HepG2 (cell line): ENCODE measurements around the gene RERE. TPM values are rescaled to one million over a fixed set of nuclear protein-coding genes. Genes with fewer than 3 reads are reported as not detected.

Experiments used
- E2F2 ChIP-seq: sonication (generic); formaldehyde crosslinking; IDR thresholded peaks from 2 replicates; pipeline ENCODE4 v1.4.0; 2020; ENCODE audit warnings: missing genetic modification reagents, borderline replicate concordance
- EHMT2 ChIP-seq: fragments of 200-600 bp; sonication (generic); IDR thresholded peaks from 2 replicates; pipeline ENCODE4 v1.7.0; 2017; ENCODE audit warnings: antibody characterized with exemption, low read depth, low read length, borderline replicate concordance
- ERF ChIP-seq: IDR thresholded peaks from 2 replicates; pipeline ENCODE4 v1.6.1; 2018; ENCODE audit warnings: missing biosample characterization, missing genetic modification reagents
- ETV5 ChIP-seq: IDR thresholded peaks from 2 replicates; pipeline ENCODE4 v1.6.1; 2018; ENCODE audit warnings: missing biosample characterization, missing genetic modification reagents, inconsistent platforms, borderline replicate concordance
- FOXK1 ChIP-seq: sonication (generic); formaldehyde crosslinking; IDR thresholded peaks from 2 replicates; pipeline ENCODE4 v1.4.0; 2020; ENCODE audit warnings: low read depth, missing genetic modification reagents, borderline replicate concordance
- HDAC2 ChIP-seq: sonication (generic); formaldehyde crosslinking; IDR thresholded peaks from 2 replicates; pipeline ENCODE4 v1.4.0; 2020; ENCODE audit warnings: missing genetic modification reagents
- KAT7 ChIP-seq: IDR thresholded peaks from 2 replicates; pipeline ENCODE4 v1.6.1; 2018; ENCODE audit warnings: borderline replicate concordance, missing compliant biosample characterization
- LRRFIP1 ChIP-seq: sonication (generic); formaldehyde crosslinking; conservative IDR thresholded peaks from 2 replicates; pipeline ENCODE4 v1.4.0; 2020; ENCODE audit warnings: missing genetic modification reagents
- MAZ ChIP-seq, 2 experiments: sonication (generic) in 1 of 2; formaldehyde crosslinking in 1 of 2; IDR thresholded peaks; 2 replicates each; pipeline versions ENCODE4 v1.5.0 to v1.6.1; 2012 to 2020; ENCODE audit warnings: low read depth in 2 of 2, mild to moderate bottlenecking in 2 of 2, borderline replicate concordance in 1 of 2, improper control_type of control experiment in 1 of 2, low read length in 1 of 2, missing genetic modification reagents in 1 of 2, moderate library complexity in 1 of 2
- MED1 ChIP-seq: sonication (generic); formaldehyde crosslinking; IDR thresholded peaks from 2 replicates; pipeline ENCODE4 v1.4.0; 2020; ENCODE audit warnings: missing genetic modification reagents
- MEF2D ChIP-seq: sonication (generic); formaldehyde crosslinking; IDR thresholded peaks from 2 replicates; pipeline ENCODE4 v1.5.1; 2020; ENCODE audit warnings: mild to moderate bottlenecking, missing genetic modification reagents
- NFIC ChIP-seq: IDR thresholded peaks from 2 replicates; pipeline ENCODE4 v1.6.1; 2012; ENCODE audit warnings: mild to moderate bottlenecking, low read length, inconsistent platforms
- PATZ1 ChIP-seq: sonication (generic); formaldehyde crosslinking; IDR thresholded peaks from 2 replicates; pipeline ENCODE4 v1.4.0; 2020; ENCODE audit warnings: missing genetic modification reagents
- PHF21A ChIP-seq: sonication (generic); formaldehyde crosslinking; IDR thresholded peaks from 2 replicates; pipeline ENCODE4 v1.5.0; 2020; ENCODE audit warnings: mild to moderate bottlenecking, missing genetic modification reagents
- POGZ ChIP-seq: sonication (generic); formaldehyde crosslinking; IDR thresholded peaks from 2 replicates; pipeline ENCODE4 v1.4.0; 2020; ENCODE audit warnings: mild to moderate bottlenecking, missing genetic modification reagents
- RBFOX2 ChIP-seq: fragments of 200-400 bp; formaldehyde crosslinking; IDR thresholded peaks from 2 replicates; pipeline ENCODE4 v1.6.1; 2017; ENCODE audit warnings: low read depth, mild to moderate bottlenecking, low read length
- REXO4 ChIP-seq: sonication (generic); formaldehyde crosslinking; IDR thresholded peaks from 2 replicates; pipeline ENCODE4 v1.8.0; 2022; ENCODE audit warnings: missing genetic modification reagents, mild to moderate bottlenecking, borderline replicate concordance
- ZFP37 ChIP-seq: sonication (generic); formaldehyde crosslinking; IDR thresholded peaks from 2 replicates; pipeline ENCODE4 v1.4.0; 2020; ENCODE audit warnings: missing genetic modification reagents, borderline replicate concordance
- ZIK1 ChIP-seq: sonication (generic); formaldehyde crosslinking; IDR thresholded peaks from 2 replicates; pipeline ENCODE4 v1.5.0; 2020; ENCODE audit warnings: mild to moderate bottlenecking, low read depth, missing genetic modification reagents, borderline replicate concordance
- ZNF225 ChIP-seq: sonication (generic); formaldehyde crosslinking; IDR thresholded peaks from 2 replicates; pipeline ENCODE4 v1.4.0; 2020; ENCODE audit warnings: mild to moderate bottlenecking, missing genetic modification reagents
- ZNF230 ChIP-seq: sonication (generic); formaldehyde crosslinking; IDR thresholded peaks from 2 replicates; pipeline ENCODE4 v1.4.0; 2020; ENCODE audit warnings: mild to moderate bottlenecking, missing genetic modification reagents
- ZNF24 ChIP-seq: fragments of 450-650 bp; IDR thresholded peaks from 2 replicates; pipeline ENCODE4 v1.6.1; 2017; ENCODE audit warnings: antibody characterized with exemption, mild to moderate bottlenecking
- ZNF260 ChIP-seq: sonication (generic); formaldehyde crosslinking; IDR thresholded peaks from 2 replicates; pipeline ENCODE4 v1.4.0; 2020; ENCODE audit warnings: missing genetic modification reagents, low read depth, mild to moderate bottlenecking, borderline replicate concordance
- ZNF644 ChIP-seq: IDR thresholded peaks from 2 replicates; pipeline ENCODE4 v1.6.1; 2016; ENCODE audit warnings: low read depth
- ZNF670 ChIP-seq: sonication (generic); formaldehyde crosslinking; IDR thresholded peaks from 2 replicates; pipeline ENCODE4 v1.8.0; 2022; ENCODE audit warnings: mild to moderate bottlenecking, missing genetic modification reagents, borderline replicate concordance
- ZNF720 ChIP-seq: sonication (generic); formaldehyde crosslinking; IDR thresholded peaks from 2 replicates; pipeline ENCODE4 v1.4.0; 2020; ENCODE audit warnings: missing genetic modification reagents
- polyA plus RNA-seq, 8 experiments: library from polyadenylated mRNA; depleted of rRNA in 3 of 8; stranded (reverse) in 7 of 8; unstranded in 1 of 8; fragments of >200 nt; fragmentation: Illumina TruSeq in 4 of 8; extraction: Trizol in 4 of 8; gene quantifications; 2 replicates each; pipeline versions ENCODE4 v1.2.1 to v1.2.3, GENCODE V29; 2011 to 2016; ENCODE audit warnings: low read depth in 4 of 8, missing spikeins in 1 of 8, mixed read lengths in 1 of 8; ENCODE audit not compliant: insufficient read depth in 1 of 8
- total RNA-seq, 5 experiments: library from RNA; depleted of rRNA; stranded (reverse); fragments of >200 nt; fragmentation: Illumina TruSeq; extraction: Trizol; gene quantifications; 2 replicates each; pipeline ENCODE4 v1.2.3, GENCODE V29; 2016; ENCODE audit warnings: low read depth in 1 of 5

The RERE gene
- total and polyA plus RNA-seq, 2 of the 13 experiments (the other 11 are each of a cell fraction or from before 2014, with no cell fraction given), result 18.3 to 21.9 TPM

GRCh38 chr1:8858112-8858668 is 40.8 kb upstream of the RERE start (continued):
- TF ChIP-seq PATZ1 (CRISPR knock-in tag) (0 out of 2 replicates have a peak, but pooled peaks have one; percentile 16), ZIK1 (CRISPR knock-in tag) (no peak), HDAC2 (CRISPR knock-in tag) (no peak), MED1 (CRISPR knock-in tag) (peak; percentile 82), ZNF225 (CRISPR knock-in tag) (no peak), ZNF24 (no peak), FOXK1 (CRISPR knock-in tag) (peak; percentile 18; the same call in 1 of the 2 replicates), ZNF230 (CRISPR knock-in tag) (no peak), REXO4 (CRISPR knock-in tag) (no peak), ETV5 (CRISPR knock-in tag) (peak; percentile 67; the same call in 1 of the 2 replicates), NFIC (no peak), KAT7 (CRISPR knock-in tag) (no peak), LRRFIP1 (CRISPR knock-in tag) (no peak), EHMT2 (no peak), ZNF720 (0 out of 2 replicates have a peak, but pooled peaks have one; percentile 21), ZNF644 (CRISPR knock-in tag) (peak; percentile 78; the same call in 1 of the 2 replicates), POGZ (CRISPR knock-in tag) (0 out of 2 replicates have a peak, but pooled peaks have one; percentile 42), MAZ (IDR thresholded peaks at IDR 0.05; ENCODE audit: borderline replicate concordance, low read depth, low read length) (no peak), MAZ (CRISPR knock-in tag; IDR thresholded peaks at IDR 0.05; ENCODE audit: low read depth) (no peak), MEF2D (CRISPR knock-in tag) (no peak), PHF21A (no peak; the same call in none of the 2 replicates), ZFP37 (CRISPR knock-in tag) (0 out of 2 replicates have a peak, but pooled peaks have one; percentile 47), RBFOX2 (peak; percentile 46), E2F2 (no peak), ZNF670 (CRISPR knock-in tag) (no peak; the same call in 1 of the 2 replicates), ERF (0 out of 2 replicates have a peak, but pooled peaks have one; percentile 61), ZNF260 (CRISPR knock-in tag) (no peak)
